Activated CD4-positive, CD25-positive, alpha-beta regulatory T cell treated with anti-CD3 and anti-CD28 coated beads, Interleukin-2, amount 50 U/mL, for 72 hours (primary cell): ENCODE data around the gene LHFPL2.

Experiments
- DNase-seq: peaks from one replicate; pipeline ENCODE4 v3.0.0; 2021

The LHFPL2 gene

GRCh38 chr5:78540335-78541085, 108.1 kb downstream of the LHFPL2 start:
- no peak for DNase-seq

- DNase-seq: no peak
Measured at GRCh38 chr5:78538240-78538850, 110.2 kb downstream of the LHFPL2 start.

- DNase-seq: no peak
Measured at GRCh38 chr5:78537821-78538220, 110.8 kb downstream of the LHFPL2 start.

GRCh38 chr5:78537411-78537810, 111.2 kb downstream of the LHFPL2 start:
- no peak for DNase-seq

- DNase-seq: no peak
Measured at GRCh38 chr5:78536661-78537196, 111.8 kb downstream of the LHFPL2 start.

GRCh38 chr5:78534905-78535200, 113.7 kb downstream of the LHFPL2 start:
- DNase-seq: no peak

GRCh38 chr5:78534148-78534904, 114.2 kb downstream of the LHFPL2 start:
- DNase-seq: no peak

GRCh38 chr5:78533356-78533755, 115.2 kb downstream of the LHFPL2 start:
- DNase-seq: no peak

- no peak for DNase-seq
Measured at GRCh38 chr5:78530342-78531096, 118.1 kb downstream of the LHFPL2 start.

GRCh38 chr5:78527925-78528324, 120.6 kb downstream of the LHFPL2 start:
- DNase-seq: no peak

GRCh38 chr5:78527054-78527859, 121.3 kb downstream of the LHFPL2 start:
- DNase-seq: no peak

- DNase-seq: no peak
Measured at GRCh38 chr5:78526049-78526525, 122.5 kb downstream of the LHFPL2 start.

GRCh38 chr5:78523314-78524193, 125.0 kb downstream of the LHFPL2 start:
- DNase-seq: no peak

GRCh38 chr5:78522476-78523260, 125.9 kb downstream of the LHFPL2 start:
- no peak for DNase-seq

GRCh38 chr5:78521455-78521854, 127.1 kb downstream of the LHFPL2 start:
- no peak for DNase-seq

- no peak for DNase-seq
Measured at GRCh38 chr5:78519198-78519941, 129.2 kb downstream of the LHFPL2 start.

GRCh38 chr5:78518365-78519197, 130.0 kb downstream of the LHFPL2 start:
- DNase-seq: no peak

GRCh38 chr5:78515670-78516069, 132.9 kb downstream of the LHFPL2 start:
- DNase-seq: no peak
